NCI-H187 treated with DMSO at 0.1 percent for 48 hours (cell line): ENCODE data around the gene CHN2.

Experiments used
- DNase-seq: peaks from one replicate; lab custom pipeline; 2025; lab: John Stamatoyannopoulos, UW

The CHN2 gene

DNA sequence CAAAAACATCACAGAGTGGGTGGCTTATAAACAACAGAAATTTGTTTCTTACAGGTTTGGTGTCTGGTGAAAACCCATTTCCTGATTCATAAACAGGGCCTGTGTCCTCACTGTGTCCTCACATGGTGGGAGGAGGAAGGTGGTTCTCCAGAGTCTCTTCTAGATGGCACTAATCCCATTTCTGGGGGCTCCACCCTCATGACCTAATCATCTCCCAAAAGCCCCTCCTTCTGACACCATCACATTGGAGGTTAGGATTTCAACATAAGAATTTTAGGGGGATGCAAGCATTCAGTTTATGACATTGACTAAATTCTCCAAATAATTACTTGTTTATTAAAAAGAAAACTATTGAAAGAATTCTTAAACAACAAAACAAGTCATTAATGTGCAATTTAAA, 116.0 kb downstream of the CHN2 start:
- DNase-seq = no peak

- no peak for DNase-seq
Measured at GRCh38 chr7:29311314-29311713, 116.7 kb downstream of the CHN2 start.

GRCh38 chr7:29314148-29314547, 119.6 kb downstream of the CHN2 start:
- no peak for DNase-seq

DNA sequence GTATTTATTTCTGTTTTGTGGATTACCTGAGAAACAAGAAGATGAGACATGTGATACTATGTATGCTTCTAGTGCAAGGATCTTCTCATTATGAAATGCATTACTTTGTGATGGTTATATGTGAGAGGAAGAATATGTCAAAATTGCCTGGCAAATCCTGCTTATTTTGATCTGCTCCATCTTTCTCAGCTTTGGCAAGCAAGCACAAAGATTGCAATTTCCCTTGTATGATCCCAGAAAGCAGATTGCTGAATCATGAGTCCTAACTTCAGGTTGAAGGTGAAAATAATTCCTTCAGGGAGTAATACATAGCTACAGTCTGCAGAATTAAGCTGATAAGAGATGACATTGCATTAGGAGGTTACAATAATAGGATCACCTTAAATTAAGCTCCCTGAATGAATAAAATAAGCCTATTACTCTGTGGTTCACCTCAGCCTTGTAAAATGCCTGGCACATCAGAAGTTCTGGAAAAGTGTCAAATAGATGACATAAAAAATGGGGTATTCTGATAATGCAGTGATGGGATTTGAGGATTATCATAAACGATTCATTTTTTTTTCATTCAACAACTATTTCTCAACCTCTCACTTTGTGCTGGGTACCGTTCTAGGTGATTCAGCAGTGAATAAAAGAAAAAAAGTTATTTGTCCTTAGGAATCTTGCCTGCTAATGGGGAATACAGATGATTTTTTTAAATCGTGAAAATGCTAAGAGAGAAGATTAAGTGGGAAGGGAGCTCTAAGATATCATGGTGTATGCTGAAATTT, 120.7 kb downstream of the CHN2 start:
- DNase-seq = no peak

- no peak for DNase-seq
Measured at GRCh38 chr7:29315892-29316270, 121.3 kb downstream of the CHN2 start.

- DNase-seq = no peak
Measured at GRCh38 chr7:29316926-29317325, 122.4 kb downstream of the CHN2 start.

DNA sequence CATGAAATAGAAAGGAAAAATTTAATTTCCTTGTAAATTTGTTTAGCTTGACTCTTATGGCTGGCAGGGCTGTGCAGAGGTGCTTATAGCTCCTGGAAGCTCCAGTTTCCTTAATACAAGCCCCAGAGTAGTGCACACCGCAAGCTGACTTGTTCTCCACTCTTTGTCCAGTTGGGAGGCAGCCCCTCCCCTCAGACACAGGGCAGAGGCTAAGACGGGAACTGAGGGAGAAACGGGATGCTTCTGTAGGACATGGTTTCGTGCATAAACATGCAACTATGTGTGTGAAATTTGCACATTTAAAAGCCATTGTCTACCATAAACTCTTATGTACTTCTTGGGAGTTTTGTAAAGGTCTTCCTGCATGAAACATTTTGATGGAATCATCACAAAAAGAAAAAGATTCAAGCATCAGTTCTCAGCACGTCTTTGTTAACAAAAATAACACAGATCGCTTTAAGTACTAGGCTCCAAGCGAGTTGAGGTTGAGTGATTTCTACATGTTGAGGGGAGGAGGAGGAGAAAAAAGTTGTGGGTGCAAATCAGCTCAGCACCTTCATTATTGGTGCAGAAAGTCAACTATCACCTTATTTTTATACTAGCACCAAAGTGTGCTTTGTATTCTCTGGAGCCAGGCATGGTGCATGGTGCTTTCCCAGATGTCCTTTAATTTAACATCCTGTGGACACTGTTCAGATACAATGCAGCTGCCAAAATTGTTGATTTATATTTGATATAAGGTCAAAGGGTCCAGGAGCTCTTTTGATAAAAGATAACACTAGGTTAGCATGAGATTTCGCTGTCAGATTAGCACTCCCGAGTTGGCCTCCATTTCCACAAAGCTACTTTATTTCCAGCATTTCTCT, 124.5 kb downstream of the CHN2 start:
- DNase-seq = no peak

- no peak for DNase-seq
Measured at GRCh38 chr7:29319719-29320521, 125.3 kb downstream of the CHN2 start.

DNA sequence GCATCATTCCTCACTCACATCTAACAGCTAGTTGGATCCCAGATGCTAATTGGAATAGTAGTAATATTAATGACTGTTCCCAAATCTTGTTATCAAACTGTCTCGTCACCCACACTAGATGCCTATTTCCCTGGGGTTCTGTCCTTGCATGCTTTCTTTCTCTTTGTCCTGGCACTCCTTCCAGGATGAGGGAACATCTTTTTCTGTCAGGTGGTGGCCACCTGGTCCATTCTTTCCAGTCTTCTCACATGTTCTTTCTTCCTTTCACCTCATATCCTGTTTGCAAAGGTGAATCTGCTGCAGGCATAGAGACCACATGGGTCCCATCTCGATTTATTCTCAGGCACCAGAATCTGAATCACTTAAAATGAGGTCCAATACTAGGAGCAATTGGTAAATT, 126.0 kb downstream of the CHN2 start:
- DNase-seq = no peak

DNA sequence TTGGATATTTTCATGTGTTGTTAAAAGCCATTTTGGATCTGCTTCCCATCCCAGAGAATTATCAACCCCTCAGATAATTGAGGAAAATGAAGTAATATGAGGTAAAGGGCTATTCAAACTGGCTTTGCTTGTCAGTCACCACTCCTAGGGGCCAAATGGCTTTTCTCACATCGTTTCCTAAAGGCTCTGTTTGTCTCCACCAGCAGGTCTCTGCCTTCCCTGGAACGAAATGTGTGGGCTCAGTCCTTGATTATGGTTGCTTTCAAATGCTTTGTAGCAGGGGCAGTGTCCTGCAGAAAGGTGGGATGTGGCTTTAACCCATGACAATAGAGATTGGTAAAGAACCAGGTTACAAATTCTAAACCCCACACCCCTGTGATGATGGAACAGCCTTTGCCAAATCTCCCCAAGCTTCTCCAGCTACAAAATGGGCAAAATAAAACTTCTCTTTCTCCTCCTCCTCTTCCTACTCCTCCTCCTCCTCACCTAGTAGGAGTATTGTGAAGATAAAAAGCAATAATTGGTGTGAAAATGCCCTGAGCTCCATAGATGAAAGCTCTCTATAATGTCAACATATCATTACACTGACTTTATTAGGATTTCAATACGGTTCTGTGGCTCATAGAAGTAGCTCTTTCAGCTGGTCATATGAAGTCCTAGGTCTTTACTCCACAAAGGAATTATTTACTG, 127.6 kb downstream of the CHN2 start:
- no peak for DNase-seq

DNA sequence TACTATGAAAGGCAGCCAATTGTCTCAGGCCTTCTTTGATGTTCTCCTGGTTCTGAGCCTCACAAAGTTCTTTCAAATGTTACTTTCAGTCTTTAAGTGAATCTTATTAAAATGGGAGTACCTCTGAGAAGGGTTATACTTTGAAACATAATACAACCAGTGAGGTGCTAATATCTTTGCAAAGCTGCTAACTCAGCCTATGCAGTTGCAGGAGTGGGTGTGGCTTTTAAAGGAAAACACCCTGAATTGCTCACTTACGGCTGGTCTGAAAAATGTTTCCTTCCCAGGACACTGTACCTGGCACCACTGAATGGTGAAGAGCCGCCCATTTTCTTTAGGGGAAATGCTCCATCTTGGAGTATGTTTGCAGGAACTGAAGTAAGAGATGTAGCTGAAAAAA, 130.9 kb downstream of the CHN2 start:
- no peak for DNase-seq

DNA sequence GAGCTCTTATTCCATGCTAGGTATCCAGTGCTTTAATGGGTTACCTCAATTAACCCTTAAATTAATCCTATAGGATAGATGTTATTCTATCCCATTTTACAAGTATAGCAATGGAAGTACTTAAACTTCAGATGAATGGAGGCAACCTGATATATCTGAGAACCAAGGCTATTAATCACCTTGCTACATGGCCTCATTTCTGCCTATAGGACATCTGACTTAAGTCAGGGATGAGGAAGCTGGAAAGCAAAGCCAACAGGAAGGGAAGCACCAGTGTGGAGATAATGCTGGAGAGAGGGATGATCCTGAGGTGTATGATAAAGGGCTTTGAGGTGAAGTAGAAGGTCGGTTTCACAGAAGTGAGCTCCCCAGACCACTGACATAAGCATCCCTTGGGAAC, 132.3 kb downstream of the CHN2 start:
- DNase-seq = no peak

GRCh38 chr7:29327455-29327854, 132.9 kb downstream of the CHN2 start:
- DNase-seq = peak; percentile 89

GRCh38 chr7:29328045-29328444, 133.5 kb downstream of the CHN2 start:
- no peak for DNase-seq

DNA sequence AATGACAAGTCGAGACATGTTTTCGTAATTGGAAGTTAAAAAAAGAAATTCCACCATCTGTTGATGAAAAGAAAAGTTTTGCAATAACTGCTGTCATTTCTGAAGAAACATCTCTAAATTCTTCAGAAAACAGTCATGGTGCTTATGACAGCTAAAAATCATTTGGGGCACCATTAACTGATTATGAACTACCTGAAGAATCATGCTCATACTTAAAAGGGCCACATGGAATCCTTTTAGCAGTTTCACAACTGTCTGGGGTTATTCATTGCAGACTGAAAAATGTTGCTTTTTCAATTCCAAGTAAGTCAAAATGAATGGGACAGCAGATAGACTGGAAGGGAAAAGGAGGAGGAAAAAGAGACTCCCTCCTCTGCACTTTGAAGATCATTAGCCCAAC, 134.2 kb downstream of the CHN2 start:
- DNase-seq = no peak

GRCh38 chr7:29329686-29330085, 135.1 kb downstream of the CHN2 start:
- DNase-seq = no peak

- DNase-seq = no peak
Measured at GRCh38 chr7:29330136-29330535, 135.6 kb downstream of the CHN2 start.

GRCh38 chr7:29331163-29331562, 136.6 kb downstream of the CHN2 start:
- DNase-seq = peak; percentile 88

DNA sequence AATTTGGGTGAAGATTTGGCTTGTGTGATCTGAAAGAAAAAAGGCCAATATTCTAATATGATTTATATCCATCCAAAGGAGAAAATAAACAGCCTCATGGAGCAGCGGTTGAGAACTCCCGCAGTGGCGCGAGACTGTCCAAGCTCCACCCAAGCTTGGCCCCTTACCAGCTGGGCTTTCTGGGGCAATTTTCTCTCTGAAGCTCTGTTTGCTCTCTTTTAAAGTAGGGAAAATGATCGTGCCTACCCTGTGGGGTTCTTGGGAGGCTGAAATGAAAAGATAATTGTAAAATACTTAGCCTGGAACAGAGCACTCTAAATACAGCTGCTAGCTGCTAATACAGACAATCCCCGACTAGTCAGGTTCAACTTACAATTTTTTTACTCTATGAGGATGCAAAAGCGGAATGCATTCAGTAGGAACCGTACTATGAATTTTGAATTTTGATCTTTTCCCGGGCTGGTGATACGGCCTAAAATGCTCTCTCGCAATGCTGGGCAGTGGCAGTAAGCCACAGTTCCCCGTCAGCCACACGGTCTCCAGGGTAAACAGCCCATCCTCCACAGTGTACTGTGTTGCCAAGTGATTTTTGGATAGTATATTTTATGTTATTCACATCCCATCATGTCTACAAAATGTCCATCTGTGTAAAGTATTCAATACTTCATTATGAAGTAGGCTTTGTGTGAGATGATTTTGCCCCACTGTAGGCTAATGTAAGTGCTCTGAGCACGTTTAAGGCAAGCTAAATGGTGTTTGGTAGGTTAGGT, 137.7 kb downstream of the CHN2 start:
- peak; percentile 94 for DNase-seq

DNA sequence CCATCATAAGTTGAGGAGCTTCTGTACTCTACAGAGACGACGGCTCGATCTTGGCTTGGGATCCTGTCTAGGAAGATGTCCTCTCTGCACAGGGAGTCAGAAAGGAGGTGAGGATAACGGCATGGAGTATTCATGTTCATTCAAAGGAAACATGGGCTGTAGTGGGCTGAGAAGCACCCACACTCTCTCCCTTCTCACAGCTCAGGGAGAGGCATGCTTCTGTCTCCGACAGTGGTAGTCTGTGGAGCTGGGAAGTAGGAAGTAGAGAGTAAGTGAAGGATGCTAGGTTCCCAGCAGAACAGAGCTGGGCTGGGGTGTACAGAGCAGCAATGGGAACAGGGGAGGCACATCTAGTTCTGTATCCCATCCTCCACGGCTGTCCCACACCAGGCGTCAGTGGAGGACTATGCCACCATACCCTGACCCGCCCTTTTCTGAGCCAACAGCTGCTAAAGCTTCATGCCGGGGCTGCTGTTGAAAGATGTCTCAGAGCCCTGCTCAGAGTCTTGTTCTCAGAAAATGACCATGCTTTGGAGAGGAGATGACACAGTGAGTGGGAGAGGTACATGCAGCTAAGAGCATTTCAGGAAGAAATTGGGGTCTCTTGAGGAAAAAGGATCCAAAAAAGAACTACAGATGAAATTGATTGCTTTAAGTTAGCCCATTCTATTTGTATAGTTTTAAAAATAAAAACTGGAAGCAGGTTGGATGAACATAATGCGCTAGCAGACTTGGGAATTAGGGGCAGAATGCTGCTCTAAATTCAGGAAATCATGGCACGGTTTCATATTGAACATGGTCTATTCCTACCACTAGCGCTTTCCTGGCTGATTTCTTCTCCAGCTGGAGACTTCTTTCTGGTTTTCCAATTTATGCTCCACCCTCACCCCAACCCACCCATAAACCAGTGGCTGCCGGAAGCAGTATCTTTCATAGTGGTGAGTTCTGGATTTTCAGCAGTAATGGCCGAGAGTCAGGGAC, 138.6 kb downstream of the CHN2 start:
- DNase-seq = no peak
